ENCODE results near the gene MACF1. TPM values are rescaled to one million over a fixed set of nuclear protein-coding genes. Genes with fewer than 3 reads are reported as not detected.
"Not testable (repeated sequence)": the region's sequence is repeated elsewhere in the genome, so short reads cannot be mapped to it uniquely, and the experiment has no call there.

The MACF1 gene
- total and polyA plus RNA-seq, 8 donors = 16.8 to 662 (median 236) TPM

DNA sequence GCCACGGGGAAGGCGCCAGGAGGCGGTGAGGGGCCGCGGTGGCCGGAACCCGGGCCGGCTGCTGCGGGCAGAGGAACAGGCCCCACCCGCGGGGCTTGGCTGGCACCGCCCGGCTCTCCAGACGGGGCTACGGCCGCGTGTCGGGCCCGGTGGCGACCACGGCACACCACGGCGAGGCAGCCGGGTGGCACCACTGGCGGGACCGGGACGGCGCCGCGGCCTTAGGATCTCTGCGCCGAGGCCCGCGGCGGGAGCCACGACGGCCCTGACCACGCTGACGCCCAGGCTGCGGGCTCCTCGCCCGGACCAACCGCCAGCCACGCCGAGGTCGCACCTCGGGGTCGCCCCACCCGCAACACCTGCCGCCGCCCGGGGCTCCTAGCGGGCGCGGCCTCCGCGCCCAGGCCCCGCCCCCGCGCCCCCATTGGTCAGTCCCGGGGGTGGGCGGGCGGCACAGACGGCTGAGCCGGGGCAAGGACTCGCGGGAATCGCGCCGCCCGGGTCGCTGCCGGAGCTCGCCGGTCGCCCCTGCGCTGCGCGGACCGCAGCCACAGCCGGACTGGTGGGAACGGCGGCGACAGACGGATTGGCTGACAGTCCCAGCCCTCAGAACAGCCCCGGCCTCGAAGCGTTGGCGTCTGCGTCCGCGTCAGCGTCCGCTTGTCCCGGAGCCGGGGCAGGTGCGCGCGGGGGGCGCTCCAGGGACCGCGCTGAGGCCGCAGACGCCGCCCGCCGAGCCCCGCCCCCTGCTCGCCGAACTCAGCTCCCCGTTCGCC lies 286.8 kb downstream of the MACF1 start, which contains the start of gene BMP8A:
BMP8A (plus strand) TSS at position 491 of the 776 bp plus-strand sequence. CDS start 356 bp downstream, outside the sequence.
- H3K4me1 ChIP-seq = peaks cover 15 to 26% (median 17%) of the 10 kb centered on the region in 4 donors

DNA sequence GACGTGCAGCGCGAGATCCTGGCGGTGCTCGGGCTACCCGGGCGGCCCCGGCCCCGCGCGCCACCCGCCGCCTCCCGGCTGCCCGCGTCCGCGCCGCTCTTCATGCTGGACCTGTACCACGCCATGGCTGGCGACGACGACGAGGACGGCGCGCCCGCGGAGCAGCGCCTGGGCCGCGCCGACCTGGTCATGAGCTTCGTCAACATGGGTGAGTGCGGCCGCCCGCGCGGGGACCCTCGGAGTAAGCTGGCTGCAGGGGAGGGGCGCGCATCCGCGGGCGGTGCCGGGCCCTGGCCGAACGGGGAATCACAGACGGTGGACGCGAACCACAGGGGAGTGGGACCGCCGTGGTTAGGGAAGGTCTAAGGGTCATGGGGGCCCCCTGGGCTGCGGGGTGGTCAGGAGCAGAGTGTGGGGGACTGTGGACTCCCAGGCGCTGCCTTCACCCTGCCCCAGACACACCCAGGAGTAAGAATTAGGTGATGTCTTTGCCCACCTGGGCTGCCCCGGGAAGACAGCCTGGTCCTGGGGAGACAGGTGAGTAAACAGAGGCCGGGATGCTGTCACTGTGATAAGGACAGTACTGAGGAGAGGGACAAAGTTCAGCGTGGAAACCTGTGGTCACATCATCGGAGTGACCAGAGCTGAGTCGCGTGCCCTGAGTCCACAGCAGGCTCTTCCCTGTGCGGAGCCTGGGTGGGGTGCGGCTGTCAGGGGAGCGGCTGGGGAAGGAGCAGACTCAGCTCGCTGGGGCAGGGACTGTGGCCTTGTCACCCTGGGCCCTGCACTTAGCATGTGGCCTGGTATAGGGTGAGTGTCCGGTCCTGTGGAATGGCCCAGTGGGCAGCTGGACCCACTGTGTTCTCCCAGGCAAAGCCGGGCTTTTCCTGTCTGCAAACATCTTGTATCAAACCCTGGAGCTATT lies 287.9 kb downstream of the MACF1 start:
- intact Hi-C loops (cut with DNase I; ENCODE audit: low total_unique reads); H3K27ac ChIP-seq; H3K9me3 ChIP-seq; H3K36me3 ChIP-seq: not testable (repeated sequence)
- H3K27me3 ChIP-seq = peaks cover 0 to 49% (median 25%) of the 10 kb centered on the region in 3 donors
- peak overlapping the region; percentile 54 to 69 (median 56) for H3K4me3 ChIP-seq
- peaks cover 15 to 26% (median 17%) of the 10 kb centered on the region in 4 donors for H3K4me1 ChIP-seq
- WGBS, 5 donors = 12 to 58% (median 16%) methylated on average over 10 to 67 of the region's 67 CpGs
- DNase-seq = peak in 1 of 2 donors; percentile 37

More for the DNA sequence above, 286.8 kb downstream of the MACF1 start, which contains the start of gene BMP8A:
- Histone ChIP-seq H3K27me3 (peaks cover 0 to 49% (median 25%) of the 10 kb centered on the region in 3 donors), H3K36me3 (peaks cover 6 to 19% (median 19%) of the 10 kb centered on the region in 4 donors), H3K9me3 (no peaks in the 10 kb centered on the region), H3K27ac (peak within 1 kb of the TSS in 2 of 5 donors; percentile 34 to 62), H3K4me3 (peak within 1 kb of the TSS; percentile 54 to 69 (median 56))
- 0 to 1% (median 1%) methylated on average over 8 to 112 of the region's 112 CpGs for WGBS, 5 donors
- peak; percentile 80 to 85 for DNase-seq
- intact Hi-C loops (cut with DNase I; ENCODE audit: low total_unique reads) = no loop called here
- TF ChIP-seq, protein P1, sequence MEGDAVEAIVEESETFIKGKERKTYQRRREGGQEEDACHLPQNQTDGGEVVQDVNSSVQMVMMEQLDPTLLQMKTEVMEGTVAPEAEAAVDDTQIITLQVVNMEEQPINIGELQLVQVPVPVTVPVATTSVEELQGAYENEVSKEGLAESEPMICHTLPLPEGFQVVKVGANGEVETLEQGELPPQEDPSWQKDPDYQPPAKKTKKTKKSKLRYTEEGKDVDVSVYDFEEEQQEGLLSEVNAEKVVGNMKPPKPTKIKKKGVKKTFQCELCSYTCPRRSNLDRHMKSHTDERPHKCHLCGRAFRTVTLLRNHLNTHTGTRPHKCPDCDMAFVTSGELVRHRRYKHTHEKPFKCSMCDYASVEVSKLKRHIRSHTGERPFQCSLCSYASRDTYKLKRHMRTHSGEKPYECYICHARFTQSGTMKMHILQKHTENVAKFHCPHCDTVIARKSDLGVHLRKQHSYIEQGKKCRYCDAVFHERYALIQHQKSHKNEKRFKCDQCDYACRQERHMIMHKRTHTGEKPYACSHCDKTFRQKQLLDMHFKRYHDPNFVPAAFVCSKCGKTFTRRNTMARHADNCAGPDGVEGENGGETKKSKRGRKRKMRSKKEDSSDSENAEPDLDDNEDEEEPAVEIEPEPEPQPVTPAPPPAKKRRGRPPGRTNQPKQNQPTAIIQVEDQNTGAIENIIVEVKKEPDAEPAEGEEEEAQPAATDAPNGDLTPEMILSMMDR (IDR thresholded peaks at IDR 0.05) = no peak
- TF ChIP-seq EP300 (IDR thresholded peaks at IDR 0.05) (no peak), POLR2AphosphoS5 (IDR thresholded peaks at IDR 0.05) (no peak), POLR2A (IDR thresholded peaks at IDR 0.05) (no peak)

DNA sequence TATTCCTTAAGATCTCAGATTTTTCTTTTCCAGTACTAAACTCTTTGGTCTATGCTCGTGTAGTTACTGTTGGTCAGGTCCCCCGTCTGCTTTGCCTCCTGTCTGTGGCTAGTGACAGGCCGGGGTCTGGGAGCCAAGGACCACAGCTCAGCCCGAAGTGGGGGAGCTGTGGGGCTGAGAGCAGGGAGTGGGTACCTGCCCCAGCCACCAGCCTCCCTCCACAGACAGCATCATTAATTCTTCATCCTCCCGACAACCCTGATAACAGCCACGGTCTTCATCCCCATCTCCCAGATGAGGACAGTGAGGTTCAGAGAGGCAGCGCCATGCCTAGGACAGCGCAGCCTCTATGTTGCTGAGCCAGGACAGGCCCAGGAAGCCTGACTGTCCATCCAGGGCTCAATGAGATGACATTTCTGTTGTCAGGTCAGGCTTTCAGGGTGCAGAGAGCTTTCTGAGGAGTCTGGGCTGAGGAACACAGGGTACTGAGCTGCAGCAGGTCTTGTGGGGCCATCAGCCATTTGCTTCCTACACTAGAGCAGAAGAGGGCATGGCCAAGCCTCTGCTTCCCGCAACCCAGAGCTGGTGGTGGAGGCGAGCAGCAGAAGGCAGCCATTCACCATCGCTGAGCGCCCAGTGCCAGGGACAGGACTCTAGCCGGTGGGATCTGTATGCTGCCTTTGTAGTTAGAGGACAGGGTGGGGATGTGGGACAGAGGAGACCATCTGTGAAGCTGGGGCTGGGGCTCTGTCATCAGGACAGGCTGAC lies 288.7 kb downstream of the MACF1 start:
- H3K4me3 ChIP-seq; intact Hi-C loops (cut with DNase I; ENCODE audit: low total_unique reads); H3K36me3 ChIP-seq; H3K27ac ChIP-seq; H3K9me3 ChIP-seq; DNase-seq: not testable (repeated sequence)
- WGBS, 5 donors = 86 to 93% (median 89%) methylated on average over 3 to 13 of the region's 13 CpGs
- peaks cover 0 to 54% (median 25%) of the 10 kb centered on the region in 3 donors for H3K27me3 ChIP-seq
- H3K4me1 ChIP-seq = peaks cover 15 to 26% (median 17%) of the 10 kb centered on the region in 4 donors

DNA sequence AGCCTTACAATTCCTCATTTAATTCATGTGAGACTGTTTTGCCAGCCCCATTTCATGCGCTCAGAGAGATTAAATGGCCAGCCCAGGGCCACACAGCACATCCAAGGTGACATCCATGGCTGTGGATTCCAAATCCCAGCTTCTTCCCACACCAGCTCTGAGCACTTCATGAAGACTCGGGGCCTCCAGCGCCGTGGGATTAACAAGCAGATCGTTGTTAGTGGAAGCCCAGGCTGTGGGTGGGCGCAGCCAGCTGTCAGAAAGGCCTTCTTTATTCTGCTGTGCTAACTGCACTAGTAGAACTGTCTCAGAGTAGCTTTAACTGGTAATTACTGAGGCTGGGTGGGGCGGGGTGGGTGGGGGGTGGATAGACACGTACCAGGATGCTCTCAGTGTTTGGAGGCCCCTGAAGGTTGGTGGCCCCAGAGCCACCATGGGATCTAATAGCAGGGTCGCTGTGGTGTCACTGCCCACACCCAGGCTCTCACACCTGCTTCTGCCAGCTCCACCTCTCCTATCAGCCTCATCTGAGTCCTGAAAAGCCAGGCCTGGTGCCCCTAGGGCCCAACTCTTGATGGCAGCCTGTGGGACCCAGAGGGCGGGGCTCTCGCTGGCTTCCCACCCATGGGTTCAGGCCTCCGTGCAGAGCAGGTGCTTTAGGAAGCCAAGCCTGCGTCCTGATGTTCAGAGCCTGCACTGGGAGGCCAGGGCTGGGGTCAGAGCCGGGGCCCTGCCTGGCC lies 290.3 kb downstream of the MACF1 start:
- TF ChIP-seq, protein P1 (IDR thresholded peaks at IDR 0.05) = no peak
- TF ChIP-seq EP300 (IDR thresholded peaks at IDR 0.05) = no peak
- no peak for TF ChIP-seq POLR2AphosphoS5 (IDR thresholded peaks at IDR 0.05)
- TF ChIP-seq POLR2A (IDR thresholded peaks at IDR 0.05) = no peak
- peaks cover 15 to 22% (median 15%) of the 10 kb centered on the region in 4 donors for H3K4me1 ChIP-seq
- no peaks in the 10 kb centered on the region for H3K9me3 ChIP-seq
- no peak for DNase-seq
- intact Hi-C loops (cut with DNase I; ENCODE audit: low total_unique reads) = no loop called here
- H3K27ac ChIP-seq = no peak overlapping the region
- no peaks in the 10 kb centered on the region for H3K36me3 ChIP-seq
- WGBS, 5 donors = 81 to 92% (median 88%) methylated on average over 13 of the region's 14 CpGs
- H3K27me3 ChIP-seq = peaks cover 0 to 54% (median 25%) of the 10 kb centered on the region in 3 donors
- no peak overlapping the region for H3K4me3 ChIP-seq

DNA sequence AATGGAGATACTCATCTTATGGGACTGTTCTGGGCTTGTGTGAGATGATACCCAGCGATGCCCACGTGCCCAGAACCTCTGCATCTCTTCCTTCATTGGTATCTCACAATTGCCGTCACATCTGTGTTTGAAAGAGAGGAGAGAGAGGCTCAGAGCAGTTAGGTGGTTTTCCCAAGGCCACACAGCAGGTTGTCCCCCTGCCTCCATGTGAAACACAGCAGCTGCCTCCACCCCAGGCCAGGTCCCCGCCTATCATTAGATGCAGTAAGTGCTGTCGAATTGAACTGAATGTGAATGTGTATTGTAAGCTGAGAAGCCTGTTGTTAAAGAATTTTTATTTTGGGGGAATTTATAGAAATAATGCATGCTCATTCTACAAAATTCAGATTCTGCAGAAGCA lies 292.0 kb downstream of the MACF1 start:
- H3K27ac ChIP-seq; DNase-seq; H3K36me3 ChIP-seq; H3K4me3 ChIP-seq; H3K9me3 ChIP-seq; H3K4me1 ChIP-seq; intact Hi-C loops (cut with DNase I; ENCODE audit: low total_unique reads): not testable (repeated sequence)
- 83 to 95% (median 94%) methylated on average over 4 to 5 of the region's 5 CpGs for WGBS, 5 donors
- H3K27me3 ChIP-seq = peaks cover 0 to 40% (median 15%) of the 10 kb centered on the region in 3 donors
